ENCODE measurements around the gene SLC2A6. TPM values are rescaled to one million over a fixed set of nuclear protein-coding genes. Genes with fewer than 3 reads are reported as not detected.

The SLC2A6 gene
- total and polyA plus RNA-seq, 2 donors from 2014 or later = 2.5 to 5.8 TPM

DNA sequence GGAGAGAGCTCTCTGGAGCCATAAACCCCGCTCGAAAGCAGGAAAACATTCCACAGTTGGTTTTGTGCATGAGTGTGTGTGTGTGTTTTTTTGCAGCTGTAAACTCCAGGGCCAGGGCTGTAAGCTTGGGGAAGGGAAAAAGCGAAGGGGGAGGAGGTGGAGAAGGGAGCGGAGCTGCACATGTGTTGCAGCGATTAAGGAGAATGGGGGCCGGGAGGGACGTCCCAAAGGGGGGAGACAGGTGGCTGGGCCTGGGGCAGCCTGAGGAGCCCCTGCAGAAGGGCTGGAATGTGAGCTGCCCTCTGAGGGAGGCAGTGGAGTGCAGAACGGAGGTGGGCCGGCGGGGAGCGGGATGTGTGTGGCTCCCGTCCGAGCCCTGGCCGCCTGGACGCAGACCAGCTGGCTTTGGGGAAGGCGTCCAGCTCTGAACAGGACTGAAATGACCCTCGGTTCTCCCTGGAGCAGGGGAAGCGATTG lies 48.6 kb upstream of the SLC2A6 start:
- Histone ChIP-seq H3K27ac (ENCODE audit: low read depth in 2 of 2, low read length in 2 of 2) (peak overlapping the region in 1 of 2 donors; percentile 32), H3K36me3 (ENCODE audit: control insufficient read depth in 2 of 3, insufficient read depth in 3 of 3, low read length in 3 of 3) (no peaks in the 10 kb centered on the region), H3K4me3 (ENCODE audit: low read length in 3 of 3) (no peak overlapping the region), H3K9me3 (ENCODE audit: control insufficient read depth in 2 of 3, insufficient read depth in 1 of 3, low read length in 3 of 3) (no peaks in the 10 kb centered on the region), H3K27me3 (ENCODE audit: control insufficient read depth, insufficient read depth, low read length) (no peaks in the 10 kb centered on the region), H3K4me1 (ENCODE audit: control insufficient read depth in 2 of 3, insufficient read depth in 2 of 3, low read depth in 1 of 3, low read length in 3 of 3) (peaks cover 5 to 36% (median 18%) of the 10 kb centered on the region in 3 donors), H3K9ac (ENCODE audit: low read length in 3 of 3) (no peak overlapping the region)
- TF ChIP-seq, protein P1, sequence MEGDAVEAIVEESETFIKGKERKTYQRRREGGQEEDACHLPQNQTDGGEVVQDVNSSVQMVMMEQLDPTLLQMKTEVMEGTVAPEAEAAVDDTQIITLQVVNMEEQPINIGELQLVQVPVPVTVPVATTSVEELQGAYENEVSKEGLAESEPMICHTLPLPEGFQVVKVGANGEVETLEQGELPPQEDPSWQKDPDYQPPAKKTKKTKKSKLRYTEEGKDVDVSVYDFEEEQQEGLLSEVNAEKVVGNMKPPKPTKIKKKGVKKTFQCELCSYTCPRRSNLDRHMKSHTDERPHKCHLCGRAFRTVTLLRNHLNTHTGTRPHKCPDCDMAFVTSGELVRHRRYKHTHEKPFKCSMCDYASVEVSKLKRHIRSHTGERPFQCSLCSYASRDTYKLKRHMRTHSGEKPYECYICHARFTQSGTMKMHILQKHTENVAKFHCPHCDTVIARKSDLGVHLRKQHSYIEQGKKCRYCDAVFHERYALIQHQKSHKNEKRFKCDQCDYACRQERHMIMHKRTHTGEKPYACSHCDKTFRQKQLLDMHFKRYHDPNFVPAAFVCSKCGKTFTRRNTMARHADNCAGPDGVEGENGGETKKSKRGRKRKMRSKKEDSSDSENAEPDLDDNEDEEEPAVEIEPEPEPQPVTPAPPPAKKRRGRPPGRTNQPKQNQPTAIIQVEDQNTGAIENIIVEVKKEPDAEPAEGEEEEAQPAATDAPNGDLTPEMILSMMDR (IDR thresholded peaks at IDR 0.05; ENCODE audit: borderline replicate concordance, extremely low read depth, insufficient read depth) = no peak
- intact Hi-C loops (cut with DNase I) = no loop called here
- DNase-seq = peak; percentile 78 to 91 (median 85)
- FAIRE-seq = no peak

GRCh38 chr9:133526721-133527321 lies 47.9 kb upstream of the SLC2A6 start:
- Histone ChIP-seq H3K9ac (ENCODE audit: low read length in 3 of 3) (no peak overlapping the region), H3K9me3 (ENCODE audit: control insufficient read depth in 2 of 3, insufficient read depth in 1 of 3, low read length in 3 of 3) (no peaks in the 10 kb centered on the region), H3K27me3 (ENCODE audit: control insufficient read depth, insufficient read depth, low read length) (no peaks in the 10 kb centered on the region), H3K4me1 (ENCODE audit: control insufficient read depth in 2 of 3, insufficient read depth in 2 of 3, low read depth in 1 of 3, low read length in 3 of 3) (peaks cover 5 to 38% (median 18%) of the 10 kb centered on the region in 3 donors), H3K4me3 (ENCODE audit: low read length in 3 of 3) (no peak overlapping the region), H3K36me3 (ENCODE audit: control insufficient read depth in 2 of 3, insufficient read depth in 3 of 3, low read length in 3 of 3) (no peaks in the 10 kb centered on the region), H3K27ac (ENCODE audit: low read depth in 2 of 2, low read length in 2 of 2) (peak overlapping the region in 1 of 2 donors; percentile 32)
- FAIRE-seq (no peak), DNase-seq (peak in 4 of 5 donors; percentile 51 to 76 (median 64))
- TF ChIP-seq, protein P1 (IDR thresholded peaks at IDR 0.05; ENCODE audit: borderline replicate concordance, extremely low read depth, insufficient read depth) = no peak
- intact Hi-C loops (cut with DNase I) = no loop called here

DNA sequence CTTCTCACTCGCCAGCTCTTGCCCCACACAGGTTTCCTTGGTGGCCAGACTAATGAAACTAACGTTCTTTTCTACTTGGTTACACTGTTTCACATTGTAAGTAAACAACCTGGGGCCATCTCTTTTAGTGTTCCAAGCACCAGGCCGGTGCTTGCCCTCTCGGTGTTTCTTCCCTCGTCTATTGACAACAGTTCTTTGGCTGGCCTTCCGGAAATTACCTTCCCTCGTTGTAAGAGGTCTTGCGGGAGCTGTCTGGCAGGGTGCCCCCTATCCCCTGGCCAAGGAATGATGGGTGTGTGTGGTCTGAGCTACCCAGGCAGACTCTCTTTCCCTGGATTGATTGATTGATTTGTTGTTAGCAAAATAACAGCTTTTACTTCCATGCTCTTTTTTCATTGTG lies 46.8 kb upstream of the SLC2A6 start:
- intact Hi-C loops (cut with DNase I) = no loop called here
- no peak overlapping the region for H3K27ac ChIP-seq (ENCODE audit: low read depth in 2 of 2, low read length in 2 of 2)
- FAIRE-seq = no peak
- H3K36me3 ChIP-seq (ENCODE audit: control insufficient read depth in 2 of 3, insufficient read depth in 3 of 3, low read length in 3 of 3) = no peaks in the 10 kb centered on the region
- peak in 1 of 5 donors; percentile 15 for DNase-seq
- TF ChIP-seq, protein P1 (IDR thresholded peaks at IDR 0.05; ENCODE audit: borderline replicate concordance, extremely low read depth, insufficient read depth) = no peak
- no peak overlapping the region for H3K9ac ChIP-seq (ENCODE audit: low read length in 3 of 3)
- peaks cover 5 to 42% (median 21%) of the 10 kb centered on the region in 3 donors for H3K4me1 ChIP-seq (ENCODE audit: control insufficient read depth in 2 of 3, insufficient read depth in 2 of 3, low read depth in 1 of 3, low read length in 3 of 3)
- no peak overlapping the region for H3K4me3 ChIP-seq (ENCODE audit: low read length in 3 of 3)
- H3K27me3 ChIP-seq (ENCODE audit: control insufficient read depth, insufficient read depth, low read length) = no peaks in the 10 kb centered on the region
- no peaks in the 10 kb centered on the region for H3K9me3 ChIP-seq (ENCODE audit: control insufficient read depth in 2 of 3, insufficient read depth in 1 of 3, low read length in 3 of 3)

All from kidney (tissue), 14 donors.